Keratinocyte (primary cell): Measurements from ENCODE around the gene DCUN1D1.

Source experiments
- CTCF ChIP-seq, 3 experiments: IDR thresholded peaks in 1 of 3; conservative IDR thresholded peaks in 1 of 3; optimal IDR thresholded peaks in 1 of 3; 2 replicates in 2 of 3; 3 replicates in 1 of 3; pipeline versions ENCODE3 to v1.5.1; 2011; ENCODE audit warnings: low read length in 3 of 3, mild to moderate bottlenecking in 3 of 3, moderate library complexity in 2 of 3, control low read depth in 1 of 3, inconsistent platforms in 1 of 3; ENCODE audit not compliant: insufficient read depth in 2 of 3; ENCODE audit errors: extremely low read depth in 1 of 3
- EZH2 ChIP-seq: IDR thresholded peaks from one replicate; pipeline ENCODE4 v1.6.1; 2012; ENCODE audit warnings: inconsistent platforms, mild to moderate bottlenecking, low read length, moderate library complexity

- TF ChIP-seq CTCF (optimal IDR thresholded peaks at IDR 0.05 in 1 of 3, IDR thresholded peaks at IDR 0.05 in 1 of 3, conservative IDR thresholded peaks at IDR 0.05 in 1 of 3; ENCODE audit: extremely low read depth in 1 of 3, insufficient read depth in 2 of 3, low read length in 3 of 3) = peak in 1 of 3 experiments; percentile 10
- TF ChIP-seq EZH2 = no peak
Observed at GRCh38 chr3:182947888-182948287, 32.5 kb downstream of the DCUN1D1 start.
